ENCODE results near the gene WNT4.

The WNT4 gene

DNA sequence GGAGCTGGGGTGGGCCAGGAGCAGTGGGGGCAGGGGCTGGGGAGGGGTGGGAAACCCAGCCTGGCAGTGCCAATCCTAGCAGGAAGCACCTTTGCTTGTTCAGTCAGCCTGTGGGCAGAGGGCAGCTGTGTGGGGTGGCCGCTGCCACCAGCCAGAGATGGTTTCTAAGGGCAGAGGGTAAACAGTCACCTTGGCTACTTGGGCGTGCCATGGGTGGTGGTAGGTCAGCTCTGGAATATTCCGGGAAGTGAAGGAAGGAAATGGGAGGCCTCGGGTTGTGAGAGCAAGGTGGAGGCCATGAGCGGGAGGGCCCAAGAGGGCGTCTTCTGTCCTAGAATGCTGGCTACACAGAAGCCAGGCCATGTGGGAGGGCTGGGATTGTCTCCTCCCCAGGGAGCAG, 20.7 kb upstream of the WNT4 start:
- no peak for DNase-seq (ENCODE audit: low read depth, low spot score)

DNA sequence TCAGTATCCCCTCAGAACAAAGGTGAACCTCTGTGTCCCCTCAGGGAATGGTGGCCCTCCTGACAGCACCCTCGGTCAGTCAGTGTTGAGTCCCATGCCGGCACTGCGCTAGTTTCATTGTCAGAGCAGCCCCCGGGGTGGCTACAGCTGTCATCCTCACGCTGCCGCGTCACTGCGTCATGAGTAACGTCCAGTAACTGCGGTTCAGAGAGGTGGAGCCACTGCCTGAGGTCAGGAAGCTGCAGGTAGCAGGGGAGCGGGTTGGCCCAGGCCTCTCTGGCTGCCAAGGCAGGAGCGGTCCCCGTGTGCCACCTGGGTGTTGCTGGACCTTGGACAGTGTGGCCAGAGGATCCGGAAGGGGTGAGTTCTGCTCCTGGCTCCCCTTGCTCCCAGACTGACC, 20.2 kb upstream of the WNT4 start:
- DNase-seq (ENCODE audit: low read depth, low spot score), result no peak

DNA sequence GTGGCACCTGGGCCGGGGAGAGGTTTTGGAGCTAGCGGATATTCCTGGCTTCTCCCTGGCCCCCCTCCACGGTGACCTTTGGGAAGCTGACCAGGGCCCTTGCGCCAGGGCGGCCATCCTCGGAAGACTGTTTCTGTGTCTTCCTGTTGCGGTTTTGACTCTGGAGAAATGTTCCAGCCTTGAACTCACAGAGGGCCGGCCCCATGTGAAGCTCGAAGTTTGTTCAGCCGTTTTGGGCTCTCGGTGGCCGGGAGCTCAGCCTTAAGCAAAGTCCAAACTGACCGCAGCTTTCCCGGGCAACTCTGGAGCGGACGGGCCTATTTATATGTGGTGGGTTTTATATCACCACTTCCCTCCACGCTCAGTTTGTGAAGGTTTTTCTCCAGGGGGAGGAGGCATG, 17.0 kb upstream of the WNT4 start:
- no peak for DNase-seq (ENCODE audit: low read depth, low spot score)

DNA sequence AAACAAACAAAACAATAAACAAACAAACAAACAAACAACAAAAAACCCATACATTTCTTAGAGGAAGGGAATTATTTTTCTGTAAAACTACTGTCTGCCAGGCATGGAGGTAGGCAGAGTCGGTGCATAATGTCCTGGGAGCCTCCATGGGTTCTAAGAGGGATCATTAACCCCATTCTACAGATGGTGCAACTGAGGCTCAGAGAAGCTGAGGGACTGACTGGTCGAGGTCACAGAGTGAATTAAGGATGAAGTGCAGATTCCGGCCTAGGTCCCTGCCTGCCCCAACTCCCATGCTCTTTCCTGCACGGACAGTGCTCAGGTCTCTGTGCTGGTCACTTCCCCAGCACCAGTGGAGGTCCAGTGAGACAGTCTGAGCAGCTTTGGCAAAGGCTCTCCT, 15.8 kb upstream of the WNT4 start:
- no peak for DNase-seq (ENCODE audit: low read depth, low spot score)

DNA sequence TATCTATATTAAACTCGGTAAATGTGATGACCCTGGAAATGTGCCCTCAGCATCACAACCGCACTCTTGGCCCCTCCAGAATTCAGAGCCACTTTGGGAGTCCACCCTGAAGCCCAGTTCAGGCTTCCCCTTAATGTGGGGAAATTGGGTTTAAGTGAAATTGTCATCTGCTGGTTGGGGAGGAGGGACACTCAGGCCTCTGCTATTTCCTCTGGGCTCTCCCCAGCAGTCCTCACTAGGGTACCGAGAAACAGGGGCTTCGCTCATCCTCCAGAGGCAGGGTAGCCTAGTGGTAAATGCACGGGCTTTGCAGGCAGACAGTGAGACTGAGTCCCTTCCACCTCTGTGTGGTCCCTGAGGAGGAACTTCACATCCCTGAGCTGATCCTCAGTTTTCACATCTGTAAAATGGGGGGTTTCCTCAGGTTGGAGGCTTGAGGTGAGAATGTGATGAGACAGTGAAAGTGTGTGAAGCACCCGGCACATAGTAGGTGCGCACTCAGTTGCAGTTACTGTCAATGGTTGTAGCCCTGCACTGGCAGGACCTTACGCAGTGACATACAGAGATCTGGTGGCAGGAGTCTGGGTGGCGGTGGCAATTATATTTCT, 14.6 kb upstream of the WNT4 start:
- no peak for DNase-seq (ENCODE audit: low read depth, low spot score)

DNA sequence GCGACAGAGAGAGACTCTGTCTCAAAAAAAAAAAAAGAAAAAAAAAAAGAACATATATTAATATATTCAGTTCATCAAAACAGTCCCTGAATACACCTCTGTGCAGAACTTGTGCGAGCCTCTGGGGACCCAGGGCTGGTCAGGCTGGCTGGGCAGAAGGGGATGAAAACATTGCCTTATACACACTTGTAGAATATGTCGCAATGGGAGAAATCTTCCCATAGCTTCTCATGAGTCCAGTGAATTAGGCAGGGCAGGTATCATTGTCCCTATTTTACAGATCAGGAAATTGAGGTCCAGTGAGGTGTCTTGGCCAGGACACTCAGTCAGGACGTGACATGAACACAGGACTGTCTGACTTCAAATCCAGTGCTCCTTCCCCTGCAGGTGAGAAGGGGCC, 12.6 kb upstream of the WNT4 start:
- DNase-seq (ENCODE audit: low read depth, low spot score), result no peak

DNA sequence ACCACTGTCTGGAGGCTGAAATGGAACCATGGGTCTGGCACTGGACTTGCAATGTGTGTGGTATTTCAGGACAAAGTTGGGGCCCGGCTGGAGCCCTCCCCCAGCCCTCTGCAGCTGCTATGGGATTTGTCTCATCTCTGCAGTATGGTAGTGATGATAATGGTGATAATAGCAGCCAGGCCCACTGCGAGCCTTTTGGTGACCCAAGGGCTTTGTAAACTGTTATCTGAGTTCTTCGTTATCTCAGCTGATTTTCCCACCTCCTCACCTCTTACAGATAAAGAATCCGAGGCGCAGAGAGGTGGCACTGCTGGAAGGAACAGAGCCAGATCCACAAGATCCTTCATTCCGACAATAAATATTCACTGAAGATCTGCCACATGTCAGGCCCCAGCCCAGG, 11.7 kb upstream of the WNT4 start:
- DNase-seq (ENCODE audit: low read depth, low spot score), result no peak

DNA sequence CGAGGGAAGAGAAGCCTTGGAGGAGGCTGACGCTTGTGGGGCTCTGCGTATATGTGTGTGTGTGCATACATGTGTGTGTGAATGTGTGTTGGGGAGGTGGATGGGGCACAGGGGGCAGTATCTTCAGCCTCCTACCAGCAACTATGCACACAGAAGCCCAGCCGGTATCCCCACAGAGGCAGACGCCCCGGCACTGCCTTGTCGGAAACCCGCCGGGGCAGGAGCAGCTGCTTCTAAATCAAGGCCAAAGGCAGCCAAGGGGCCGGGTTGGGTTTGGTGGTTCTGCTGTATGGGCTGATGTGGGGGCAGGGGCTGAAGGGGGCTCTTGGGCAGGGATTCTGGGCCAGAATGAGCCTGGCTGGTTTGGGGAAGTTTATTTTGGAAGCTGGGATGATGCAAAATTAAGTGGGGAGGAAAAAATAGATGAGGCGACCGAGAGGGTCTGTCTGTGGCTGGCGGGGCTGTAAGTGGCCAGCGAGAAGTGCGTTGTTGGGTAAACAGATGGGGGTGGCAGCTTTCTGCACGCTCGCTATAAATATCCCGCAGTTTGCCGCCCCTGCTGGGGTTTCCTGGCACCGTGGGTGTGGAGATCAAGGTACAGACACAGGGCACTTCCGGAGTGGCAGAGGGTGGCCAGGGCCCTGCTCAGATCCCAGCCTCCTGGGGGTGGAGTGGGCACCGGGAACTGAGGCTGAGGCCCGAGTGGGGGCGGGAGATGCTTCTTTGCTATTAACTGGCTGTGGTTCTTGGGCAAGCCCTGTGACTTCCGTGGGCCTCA, 11.0 kb upstream of the WNT4 start:
- no peak for DNase-seq (ENCODE audit: low read depth, low spot score)

DNA sequence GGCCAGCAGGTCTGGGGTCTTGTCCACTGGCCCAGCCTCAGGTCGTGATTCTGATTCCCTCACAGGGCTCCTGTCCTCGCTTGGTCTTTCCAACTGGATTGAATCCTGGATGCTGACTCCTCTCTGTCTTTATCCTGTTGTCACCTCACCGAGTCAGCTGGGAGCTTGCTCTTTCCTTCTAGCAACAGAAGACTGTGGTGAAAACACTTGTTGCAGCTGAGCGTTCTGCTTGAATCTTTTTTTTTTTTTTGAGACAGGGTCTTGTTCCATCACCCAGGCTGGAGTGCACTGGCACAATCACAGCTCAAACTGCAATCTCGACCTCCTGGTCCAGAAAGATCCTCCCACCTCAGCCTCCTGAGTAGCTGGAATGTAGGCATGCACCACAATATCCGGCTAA, 8.0 kb upstream of the WNT4 start:
- no peak for DNase-seq (ENCODE audit: low read depth, low spot score)

DNA sequence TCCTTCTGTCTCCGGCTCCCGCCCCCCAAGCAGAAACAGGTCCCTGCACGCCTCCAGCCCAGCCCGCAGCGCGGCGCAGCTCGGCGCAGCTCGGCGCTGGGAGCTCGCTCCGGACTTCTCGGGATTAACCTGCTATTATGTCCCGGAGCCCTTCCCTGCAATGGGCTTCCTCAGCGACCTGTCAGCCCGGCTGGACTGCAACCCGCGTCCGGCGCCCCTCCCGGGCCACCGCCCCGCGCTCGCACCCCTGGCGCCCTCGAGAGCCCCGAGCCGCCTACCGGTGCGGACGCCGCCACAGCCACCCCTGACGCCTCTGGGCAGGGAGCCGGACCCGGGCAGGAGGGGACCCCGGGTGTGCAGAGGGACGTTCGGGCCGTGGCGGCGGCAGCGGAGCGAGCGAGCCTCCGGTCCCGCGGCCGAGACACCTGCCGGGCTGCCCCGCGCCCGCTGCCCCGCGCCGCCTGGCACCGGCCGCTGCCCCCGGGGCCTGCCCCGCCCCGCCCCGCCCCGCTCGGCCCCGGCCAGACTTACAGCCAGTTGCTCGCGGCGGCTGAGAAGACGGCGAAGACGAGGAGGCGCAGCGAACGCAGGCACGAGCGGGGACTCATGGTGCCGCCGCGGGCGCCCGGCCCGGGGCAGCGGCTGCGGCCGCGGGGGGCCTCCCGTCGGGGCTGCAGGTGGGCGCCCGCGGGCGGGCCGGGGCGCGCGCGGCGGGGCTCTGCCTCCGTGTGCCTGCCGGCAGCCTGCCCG, 407 bp downstream of the WNT4 start:
- DNase-seq (ENCODE audit: low read depth, low spot score), result no peak

DNA sequence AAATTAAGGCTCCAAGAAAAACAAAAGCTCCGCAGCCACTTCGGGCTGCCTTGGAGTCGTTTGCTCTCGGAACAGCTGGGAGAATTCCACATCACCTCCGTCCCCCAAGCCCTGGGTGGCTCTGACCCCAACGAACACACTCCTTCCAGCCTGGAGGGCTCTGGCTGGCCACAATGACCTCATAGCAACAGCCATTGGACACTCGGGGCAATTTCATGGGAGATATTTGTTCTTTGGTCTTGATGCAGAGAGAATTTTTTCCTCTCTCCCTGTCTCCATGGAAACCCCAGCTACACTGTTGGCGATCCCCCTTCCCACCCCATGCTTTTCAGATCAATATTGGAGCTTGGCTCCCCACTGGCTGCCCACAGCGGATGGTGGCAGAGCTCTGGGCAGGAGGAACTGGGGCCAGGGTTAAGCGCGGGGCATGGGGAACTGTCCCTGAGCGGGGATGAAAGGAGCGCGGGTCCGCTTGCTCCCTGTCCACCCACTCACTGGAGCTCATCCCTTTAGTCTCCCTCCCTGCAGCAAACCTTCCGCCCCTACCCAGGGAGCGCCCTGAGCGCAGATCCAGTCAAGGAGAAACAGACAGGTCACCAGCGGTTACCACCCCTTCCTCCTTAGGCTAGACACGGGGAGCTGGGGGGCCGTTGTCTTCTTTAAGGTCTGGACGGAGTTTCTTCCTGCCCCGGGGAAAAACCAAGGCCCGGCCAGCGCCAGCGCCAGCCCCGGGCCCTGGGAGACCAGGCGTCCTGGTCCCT, 1.2 kb downstream of the WNT4 start:
- no peak for DNase-seq (ENCODE audit: low read depth, low spot score)

DNA sequence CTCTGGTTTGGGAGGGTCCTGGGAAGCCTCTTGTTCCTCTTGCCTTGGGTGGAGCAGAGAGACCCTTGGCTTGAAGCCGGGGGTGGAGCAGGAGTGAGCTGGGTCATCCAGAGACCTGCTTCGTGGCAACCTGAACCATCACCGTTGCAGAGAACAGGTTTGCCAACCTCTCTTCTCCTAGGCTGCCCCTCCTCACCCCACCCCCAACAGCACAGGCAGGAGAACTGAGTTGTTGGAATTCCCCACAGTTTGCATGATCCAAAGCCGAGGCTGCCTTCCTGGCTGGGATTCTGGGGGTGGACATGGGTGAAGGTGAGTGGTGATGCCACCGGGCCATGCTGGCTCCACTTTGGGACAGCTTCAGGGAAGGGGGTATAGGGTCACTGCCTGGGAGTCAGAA, 2.2 kb downstream of the WNT4 start:
- DNase-seq (ENCODE audit: low read depth, low spot score), result no peak

DNA sequence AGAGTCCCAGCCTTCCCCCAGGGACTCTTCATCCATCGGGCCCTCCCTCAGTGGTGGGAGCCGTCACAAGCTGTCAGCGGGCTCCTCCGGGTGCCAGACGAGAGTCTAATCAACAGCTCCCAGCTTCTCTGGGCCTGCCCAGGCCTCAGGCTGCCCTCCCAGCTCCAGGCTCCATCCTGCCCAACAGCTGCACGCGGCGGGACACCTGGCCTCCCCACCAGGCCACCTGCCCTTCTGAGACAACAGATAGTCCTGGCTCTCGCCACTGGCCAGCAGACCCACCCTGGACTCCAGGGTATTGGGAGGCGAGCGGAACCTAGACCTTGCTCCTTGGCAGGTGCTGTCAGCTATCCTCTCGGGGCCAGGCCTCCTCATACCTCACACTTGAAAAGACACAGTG, 3.1 kb downstream of the WNT4 start:
- DNase-seq (ENCODE audit: low read depth, low spot score), result no peak

DNA sequence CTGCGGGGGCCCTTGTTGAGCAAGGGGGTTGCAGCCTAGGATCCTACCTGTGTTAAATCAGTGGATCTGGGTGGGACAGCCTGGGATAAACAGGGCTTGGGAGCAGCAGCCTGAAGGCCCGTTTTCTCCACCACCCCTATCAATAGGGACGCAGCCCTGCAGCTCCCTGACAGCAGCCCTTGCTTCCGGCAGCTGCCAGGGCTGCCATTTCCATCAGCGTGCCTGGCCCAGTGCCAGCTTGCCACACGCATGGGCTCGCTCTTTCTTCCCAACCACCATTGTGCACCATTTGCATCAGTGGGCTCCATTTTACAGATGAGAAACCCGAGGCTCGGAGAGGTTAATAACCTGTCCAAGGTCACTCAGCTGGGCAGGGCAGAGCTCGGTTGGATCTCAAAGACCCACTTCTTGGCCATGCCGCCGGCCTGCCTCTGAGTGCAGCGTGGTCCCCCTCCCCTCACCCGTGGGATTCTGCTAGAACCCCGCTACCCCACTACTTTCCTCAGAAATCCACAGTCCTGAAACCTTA, 3.8 kb downstream of the WNT4 start:
- no peak for DNase-seq (ENCODE audit: low read depth, low spot score)

DNA sequence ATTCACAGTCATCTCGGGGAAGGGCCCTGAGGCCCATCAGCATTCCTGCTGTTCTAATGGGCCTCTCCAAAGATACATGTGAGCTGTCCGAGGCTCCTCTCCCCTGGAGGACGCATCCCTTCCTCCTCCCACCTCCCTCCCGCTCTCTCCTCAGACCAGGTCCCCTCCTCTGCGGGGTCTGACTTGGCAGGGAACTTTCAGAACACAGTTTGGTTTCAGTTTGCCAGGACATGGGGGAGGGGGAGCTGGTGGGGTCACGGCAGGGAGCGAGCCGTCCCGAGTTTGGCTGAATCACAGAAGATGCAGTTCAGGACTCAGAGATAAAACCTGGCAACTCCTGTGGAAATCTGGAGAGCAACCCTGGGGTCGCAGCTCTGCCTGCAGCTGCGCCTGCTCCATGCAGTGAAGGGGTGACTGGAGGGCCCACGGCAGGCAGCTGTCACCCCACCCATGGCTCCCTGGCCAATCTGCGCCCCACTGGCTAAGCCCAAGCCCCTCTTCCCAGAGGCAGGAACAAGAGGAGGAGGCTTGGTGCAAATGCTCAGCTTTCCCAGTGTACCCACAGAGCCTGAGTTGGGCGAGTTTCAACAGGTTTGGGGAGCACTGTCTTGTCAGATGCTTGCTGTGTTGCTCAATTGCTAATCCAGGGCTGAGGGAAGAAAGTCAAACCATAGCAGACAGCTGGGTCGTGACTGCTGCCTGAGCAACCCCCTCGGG, 5.7 kb downstream of the WNT4 start:
- DNase-seq (ENCODE audit: low read depth, low spot score), result no peak

DNA sequence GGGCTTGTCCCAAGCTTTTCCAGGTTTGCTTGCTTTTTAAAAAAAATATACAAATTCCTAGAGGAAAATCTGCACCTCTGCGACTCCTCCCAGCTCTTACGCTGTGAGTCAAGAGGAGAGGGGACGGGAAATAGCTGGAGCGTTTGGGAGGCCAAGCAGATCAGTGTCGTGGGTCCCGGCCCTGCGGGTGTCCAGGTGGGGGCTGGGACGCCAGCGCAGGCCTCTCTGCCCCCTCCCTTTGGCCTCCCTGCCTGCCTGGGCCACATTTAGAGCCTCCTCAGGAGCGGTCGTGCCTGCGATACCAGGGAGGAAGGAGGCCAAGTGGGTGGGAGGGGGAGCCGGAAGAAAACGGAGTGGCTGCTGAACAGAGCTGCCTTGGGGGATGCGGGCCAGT, 9.0 kb downstream of the WNT4 start:
- no peak for DNase-seq (ENCODE audit: low read depth, low spot score)

DNA sequence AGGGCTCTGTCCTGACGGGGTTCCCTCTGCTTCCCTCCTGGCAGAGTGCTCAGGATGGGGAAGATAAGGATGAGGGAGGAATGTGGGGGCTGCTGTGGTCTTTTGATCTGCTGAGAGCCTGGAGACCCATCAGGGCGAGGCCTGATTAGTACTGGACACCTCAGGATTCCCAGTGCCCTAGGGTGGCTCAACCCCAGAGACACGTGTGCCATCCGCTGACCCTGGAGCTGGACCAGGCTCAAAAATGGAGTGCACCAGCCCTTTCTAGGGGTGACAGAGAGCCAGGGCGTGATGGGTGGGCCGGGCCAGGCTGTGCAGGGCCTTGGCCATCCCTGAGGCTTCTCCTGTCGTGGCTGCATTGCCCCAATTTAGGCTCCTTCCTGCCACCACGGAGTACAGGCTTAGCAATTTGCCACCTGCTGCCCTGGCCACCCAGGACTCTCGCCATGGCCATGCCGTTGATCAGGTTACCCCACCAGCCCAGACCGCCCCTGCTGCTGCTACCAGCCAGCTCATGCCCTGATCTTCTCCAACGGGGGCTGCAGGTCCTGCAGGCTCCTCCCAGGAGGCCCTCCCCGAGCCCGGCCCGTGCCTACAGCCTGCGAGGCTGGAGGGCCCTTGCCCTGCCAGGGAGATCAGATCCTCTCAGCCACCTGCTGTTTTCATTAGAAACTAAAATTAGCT, 9.5 kb downstream of the WNT4 start:
- DNase-seq (ENCODE audit: low read depth, low spot score), result no peak

DNA sequence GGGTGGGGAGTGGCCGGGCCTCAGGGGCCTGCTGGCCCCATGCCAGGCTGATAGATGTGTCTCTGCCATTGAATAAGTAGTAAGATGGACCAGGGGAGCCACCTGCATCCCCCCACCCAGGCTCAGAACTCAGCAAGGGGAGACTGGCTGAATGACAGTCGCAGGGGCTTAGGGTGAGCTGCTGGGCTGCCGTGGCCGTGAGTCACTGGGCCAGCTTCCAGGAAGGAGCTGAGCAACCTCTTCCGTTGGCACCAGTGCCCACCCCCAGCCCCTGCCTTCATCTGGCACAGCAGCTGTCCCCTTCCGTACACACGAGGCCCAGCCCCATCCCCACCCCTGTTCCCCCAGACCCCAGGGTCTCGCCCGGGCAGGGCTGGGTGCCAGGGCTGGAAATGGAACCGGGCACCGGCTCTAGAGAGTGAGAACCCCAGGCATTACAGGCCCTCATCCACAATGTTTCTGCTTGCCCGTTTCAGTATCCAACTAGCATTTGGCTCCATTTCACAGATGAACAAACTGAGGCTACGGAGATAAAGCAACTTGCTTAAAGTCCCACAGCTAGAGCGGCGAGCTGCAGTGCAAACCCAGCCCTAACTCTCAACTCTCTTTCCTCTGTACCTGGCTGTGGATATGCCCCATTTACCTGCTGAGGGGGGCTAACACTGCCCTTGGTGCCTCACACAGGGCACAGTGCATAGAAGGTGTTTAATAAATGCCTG, 10.2 kb downstream of the WNT4 start:
- DNase-seq (ENCODE audit: low read depth, low spot score), result no peak

DNA sequence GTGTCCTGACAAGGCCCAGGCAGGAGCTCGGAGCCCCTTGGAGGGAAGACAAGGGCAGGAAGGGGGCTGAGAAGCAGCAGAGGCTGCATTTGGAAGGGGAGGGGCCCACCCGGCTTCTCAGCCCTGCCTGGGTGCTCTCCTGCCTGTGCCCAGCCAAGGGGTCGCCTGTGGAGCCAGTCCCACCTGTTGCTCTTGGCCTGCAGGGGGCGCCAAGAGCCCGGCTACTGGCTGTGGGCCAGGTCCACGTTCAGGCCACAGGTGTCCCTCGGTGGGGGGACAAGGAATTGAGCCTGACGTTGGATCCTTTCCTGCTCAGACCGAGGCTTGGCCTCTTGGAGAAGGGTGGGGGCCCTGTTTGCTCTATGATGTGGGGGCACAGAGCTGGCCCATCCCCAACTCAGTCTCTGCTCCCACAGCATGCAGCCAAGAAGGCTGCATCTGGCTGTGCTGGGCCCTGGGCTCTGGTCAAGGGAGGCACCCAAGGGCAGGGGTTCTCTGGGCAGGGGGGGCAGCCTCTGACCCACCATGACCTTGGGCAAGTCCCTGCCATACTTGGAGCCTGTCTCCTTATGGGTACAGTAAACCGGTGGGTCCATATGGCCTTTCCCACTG, 10.9 kb downstream of the WNT4 start:
- no peak for DNase-seq (ENCODE audit: low read depth, low spot score)

DNA sequence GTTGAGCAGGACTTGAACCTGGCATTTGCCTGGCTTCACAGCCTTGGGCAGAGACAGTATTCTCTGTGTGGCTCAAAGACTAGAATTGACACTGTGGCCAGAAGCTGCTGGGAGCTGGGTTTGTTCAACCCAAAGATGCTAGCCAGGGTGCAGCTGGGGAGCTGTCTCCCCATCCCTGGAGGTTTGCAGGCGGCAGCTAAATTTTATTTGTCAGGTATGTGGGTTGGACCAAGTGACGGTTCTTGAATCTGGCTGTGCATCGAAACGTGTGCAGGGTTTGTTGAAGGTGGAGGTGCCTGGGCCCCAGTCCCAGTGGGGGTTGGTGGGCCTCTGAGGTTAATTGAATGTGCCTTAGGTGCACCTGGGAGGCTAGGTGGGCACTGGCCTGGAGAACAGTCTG, 11.8 kb downstream of the WNT4 start:
- no peak for DNase-seq (ENCODE audit: low read depth, low spot score)

All from activated naive CD8-positive, alpha-beta T cell treated with anti-CD3 and anti-CD28 coated beads, Interleukin-2, amount 50 U/mL, for 16 hours (primary cell).